ENCODE measurements around the gene TMCO2.
"Not testable (repeated sequence)": the region's sequence is repeated elsewhere in the genome, so short reads cannot be mapped to it uniquely, and the experiment has no call there.

Gene TMCO2

DNA sequence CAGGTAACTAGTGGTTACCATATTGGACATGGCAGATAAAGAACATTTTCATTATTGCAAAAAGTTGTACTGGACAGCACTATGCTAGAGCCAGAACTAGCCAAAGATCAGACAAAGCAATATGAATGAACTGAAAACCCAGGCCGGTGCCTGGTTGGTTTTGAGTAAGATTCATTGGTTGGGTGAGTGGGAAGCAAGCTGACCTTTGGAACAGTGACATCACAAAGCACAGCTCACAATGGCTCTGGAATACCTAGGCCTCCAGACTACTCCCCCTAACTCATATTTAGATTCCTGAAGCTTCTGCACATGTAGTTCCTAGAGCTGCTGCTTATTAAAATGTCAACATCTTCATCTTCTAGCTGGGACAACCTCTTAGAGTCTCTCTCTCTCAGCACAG is at the start of gene TMCO2:
Gene TMCO2 (plus strand): TSS at position 283 of the 400 bp plus-strand sequence. CDS start 57 bp downstream, at position 340.
- no peak within 1 kb of the TSS for H3K9ac ChIP-seq (ENCODE audit: low read depth, low read length)
- H3K4me1 ChIP-seq (ENCODE audit: insufficient read depth, low read length): no peaks in the 10 kb centered on the region
- H3K36me3 ChIP-seq (ENCODE audit: insufficient read depth, low read length): no peaks in the 10 kb centered on the region
- no peaks in the 10 kb centered on the region for H3K9me3 ChIP-seq (ENCODE audit: control insufficient read depth, insufficient read depth, low read length)

DNA sequence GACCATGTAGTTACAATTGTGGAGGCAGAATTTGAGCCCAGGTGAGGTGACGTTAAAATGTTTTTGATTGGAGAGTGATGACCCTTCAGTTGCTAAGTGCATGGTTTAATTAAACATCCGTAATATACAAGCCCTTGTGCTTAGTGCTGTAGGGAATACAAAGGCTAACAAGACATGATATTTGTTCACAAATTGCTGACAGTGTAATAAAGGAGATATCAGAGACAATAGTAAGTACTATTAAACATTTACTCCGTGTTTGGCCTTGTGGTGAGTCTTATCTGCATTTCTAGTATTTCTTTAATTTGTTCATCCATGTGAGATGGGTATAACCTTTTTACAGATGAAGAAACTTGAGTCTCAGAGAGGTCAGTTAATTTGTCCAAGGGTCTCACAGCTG is 48.6 kb upstream of the TMCO2 start:
- no peaks in the 10 kb centered on the region for H3K36me3 ChIP-seq (ENCODE audit: insufficient read depth, low read length)
- no peak overlapping the region for H3K9ac ChIP-seq (ENCODE audit: low read depth, low read length)
- no peaks in the 10 kb centered on the region for H3K9me3 ChIP-seq (ENCODE audit: control insufficient read depth, insufficient read depth, low read length)
- no peaks in the 10 kb centered on the region for H3K4me1 ChIP-seq (ENCODE audit: insufficient read depth, low read length)

- Histone ChIP-seq H3K4me1 (ENCODE audit: insufficient read depth, low read length) (no peaks in the 10 kb centered on the region), H3K9me3 (ENCODE audit: control insufficient read depth, insufficient read depth, low read length) (no peaks in the 10 kb centered on the region), H3K9ac (ENCODE audit: low read depth, low read length) (no peak overlapping the region), H3K36me3 (ENCODE audit: insufficient read depth, low read length) (no peaks in the 10 kb centered on the region)
Measured at GRCh38 chr1:40204856-40205255, 42.9 kb upstream of the TMCO2 start.

GRCh38 chr1:40210511-40211204 is 37.1 kb upstream of the TMCO2 start:
- H3K9ac ChIP-seq (ENCODE audit: low read depth, low read length): no peak overlapping the region
- H3K36me3 ChIP-seq (ENCODE audit: insufficient read depth, low read length): no peaks in the 10 kb centered on the region; the same call in 1 of the 2 replicates
- H3K4me1 ChIP-seq (ENCODE audit: insufficient read depth, low read length): no peaks in the 10 kb centered on the region
- H3K9me3 ChIP-seq (ENCODE audit: control insufficient read depth, insufficient read depth, low read length): no peaks in the 10 kb centered on the region

DNA sequence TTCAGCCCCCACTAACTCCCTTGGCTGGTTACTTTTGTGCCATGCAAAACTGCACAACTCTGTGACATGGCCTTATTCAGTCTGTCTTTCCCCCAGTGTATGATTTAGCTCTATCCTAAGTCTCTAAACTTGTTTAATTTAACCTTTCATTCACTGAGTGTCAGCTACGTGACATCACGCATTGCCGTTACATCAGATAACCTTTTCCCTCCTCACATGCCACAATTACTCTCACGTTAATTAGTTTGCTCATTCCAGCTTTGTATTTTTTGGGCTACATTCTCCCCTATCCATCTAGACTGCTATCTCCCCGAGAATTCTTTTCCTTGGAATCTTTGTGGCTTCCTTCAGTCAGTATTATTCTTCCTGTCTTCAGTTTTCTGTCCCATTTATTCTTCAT is 29.4 kb upstream of the TMCO2 start:
- Histone ChIP-seq H3K36me3 (ENCODE audit: insufficient read depth, low read length) (no peaks in the 10 kb centered on the region), H3K4me1 (ENCODE audit: insufficient read depth, low read length) (no peaks in the 10 kb centered on the region)

GRCh38 chr1:40221471-40221905 is 26.2 kb upstream of the TMCO2 start:
- not testable (repeated sequence) for H3K9me3 ChIP-seq (ENCODE audit: control insufficient read depth, insufficient read depth, low read length); H3K36me3 ChIP-seq (ENCODE audit: insufficient read depth, low read length); H3K4me1 ChIP-seq (ENCODE audit: insufficient read depth, low read length); H3K9ac ChIP-seq (ENCODE audit: low read depth, low read length)

More for the DNA sequence above, 29.4 kb upstream of the TMCO2 start:
- Histone ChIP-seq H3K9me3 (ENCODE audit: control insufficient read depth, insufficient read depth, low read length) (no peaks in the 10 kb centered on the region), H3K9ac (ENCODE audit: low read depth, low read length) (no peak overlapping the region)

GRCh38 chr1:40221977-40222772 is 25.6 kb upstream of the TMCO2 start:
- no peaks in the 10 kb centered on the region for H3K9me3 ChIP-seq (ENCODE audit: control insufficient read depth, insufficient read depth, low read length)
- no peak overlapping the region for H3K9ac ChIP-seq (ENCODE audit: low read depth, low read length)
- no peaks in the 10 kb centered on the region for H3K4me1 ChIP-seq (ENCODE audit: insufficient read depth, low read length)
- 0 out of 2 replicates have a peak, but pooled peaks cover under 1% of the 10 kb centered on the region for H3K36me3 ChIP-seq (ENCODE audit: insufficient read depth, low read length)

GRCh38 chr1:40224040-40224439 is 23.7 kb upstream of the TMCO2 start:
- no peaks in the 10 kb centered on the region for H3K4me1 ChIP-seq (ENCODE audit: insufficient read depth, low read length)
- no peak overlapping the region for H3K9ac ChIP-seq (ENCODE audit: low read depth, low read length)
- no peaks in the 10 kb centered on the region for H3K9me3 ChIP-seq (ENCODE audit: control insufficient read depth, insufficient read depth, low read length)
- H3K36me3 ChIP-seq (ENCODE audit: insufficient read depth, low read length): 0 out of 2 replicates have a peak, but pooled peaks cover 2% of the 10 kb centered on the region

- 0 out of 2 replicates have a peak, but pooled peaks cover 2% of the 10 kb centered on the region for H3K36me3 ChIP-seq (ENCODE audit: insufficient read depth, low read length)
- H3K4me1 ChIP-seq (ENCODE audit: insufficient read depth, low read length): no peaks in the 10 kb centered on the region
- H3K9me3 ChIP-seq (ENCODE audit: control insufficient read depth, insufficient read depth, low read length): no peaks in the 10 kb centered on the region
- no peak overlapping the region for H3K9ac ChIP-seq (ENCODE audit: low read depth, low read length)
Measured at GRCh38 chr1:40226192-40226591, 21.5 kb upstream of the TMCO2 start.

GRCh38 chr1:40232444-40232843 is 15.3 kb upstream of the TMCO2 start:
- Histone ChIP-seq H3K4me1 (ENCODE audit: insufficient read depth, low read length) (no peaks in the 10 kb centered on the region), H3K9me3 (ENCODE audit: control insufficient read depth, insufficient read depth, low read length) (no peaks in the 10 kb centered on the region), H3K36me3 (ENCODE audit: insufficient read depth, low read length) (peaks cover 15% of the 10 kb centered on the region), H3K9ac (ENCODE audit: low read depth, low read length) (no peak overlapping the region)

GRCh38 chr1:40239626-40240025 is 8.1 kb upstream of the TMCO2 start:
- Histone ChIP-seq H3K4me1 (ENCODE audit: insufficient read depth, low read length) (no peaks in the 10 kb centered on the region), H3K9ac (ENCODE audit: low read depth, low read length) (no peak overlapping the region), H3K36me3 (ENCODE audit: insufficient read depth, low read length) (peaks cover 16% of the 10 kb centered on the region), H3K9me3 (ENCODE audit: control insufficient read depth, insufficient read depth, low read length) (no peaks in the 10 kb centered on the region)

GRCh38 chr1:40240390-40240789 is 7.3 kb upstream of the TMCO2 start:
- Histone ChIP-seq H3K36me3 (ENCODE audit: insufficient read depth, low read length) (peaks cover 16% of the 10 kb centered on the region), H3K4me1 (ENCODE audit: insufficient read depth, low read length) (no peaks in the 10 kb centered on the region), H3K9ac (ENCODE audit: low read depth, low read length) (no peak overlapping the region), H3K9me3 (ENCODE audit: control insufficient read depth, insufficient read depth, low read length) (no peaks in the 10 kb centered on the region)

- Histone ChIP-seq H3K9me3 (ENCODE audit: control insufficient read depth, insufficient read depth, low read length) (no peaks in the 10 kb centered on the region), H3K4me1 (ENCODE audit: insufficient read depth, low read length) (no peaks in the 10 kb centered on the region), H3K36me3 (ENCODE audit: insufficient read depth, low read length) (peaks cover 13% of the 10 kb centered on the region), H3K9ac (ENCODE audit: low read depth, low read length) (no peak overlapping the region)
Measured at GRCh38 chr1:40241362-40241761, 6.4 kb upstream of the TMCO2 start.

DNA sequence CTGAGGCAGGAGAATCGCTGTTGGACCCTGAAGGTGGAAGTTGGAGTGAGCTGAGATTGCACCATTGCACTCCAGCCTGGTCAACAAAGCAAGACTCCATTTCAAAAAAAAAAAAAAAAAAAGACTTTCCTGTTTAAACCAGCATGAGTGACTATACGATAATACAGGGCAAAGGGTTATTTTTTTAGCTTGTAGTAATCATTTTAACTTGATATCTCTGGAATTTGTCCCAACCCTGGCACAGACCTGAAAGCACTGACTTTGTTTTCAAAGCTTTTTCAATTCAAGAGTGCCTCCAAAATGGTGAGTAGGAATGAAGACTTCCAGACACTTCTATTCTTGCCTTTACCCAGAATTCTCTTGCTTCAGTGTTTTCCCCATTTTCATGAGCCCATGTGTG is 4.4 kb upstream of the TMCO2 start:
- Histone ChIP-seq H3K4me1 (ENCODE audit: insufficient read depth, low read length) (no peaks in the 10 kb centered on the region), H3K36me3 (ENCODE audit: insufficient read depth, low read length) (no peaks in the 10 kb centered on the region; the same call in 1 of the 2 replicates), H3K9ac (ENCODE audit: low read depth, low read length) (no peak overlapping the region), H3K9me3 (ENCODE audit: control insufficient read depth, insufficient read depth, low read length) (no peaks in the 10 kb centered on the region)

Measured in ES-I3 (cell line).